ENCODE results near the gene BEX4. TPM values are rescaled to one million over a fixed set of nuclear protein-coding genes. Genes with fewer than 3 reads are reported as not detected.

Gene BEX4
- total and polyA plus RNA-seq, 3 donors from 2014 or later, result 90.7 to 125 (median 104) TPM

Other genes starting within 250 kb of the BEX4 start
- 100 to 1,000 TPM; 233 to 344 TPM for gene BEX1, start 150.9 kb upstream of the BEX4 start, total RNA-seq
- gene BEX1, start 150.9 kb upstream of the BEX4 start, polyA plus RNA-seq (ENCODE audit: insufficient read depth, low read depth, low replicate concordance), result 174 TPM
- gene NXF3, start 122.0 kb upstream of the BEX4 start, total RNA-seq, result 100 to 1,000 TPM; 656 to 668 TPM
- 119 TPM for gene NXF3, start 122.0 kb upstream of the BEX4 start, polyA plus RNA-seq (ENCODE audit: insufficient read depth, low read depth, low replicate concordance)
- 10 to 100 TPM; 76.5 to 91.1 TPM for gene TCEAL8, start 40.0 kb downstream of the BEX4 start, total RNA-seq
- 83.1 TPM for gene TCEAL8, start 40.0 kb downstream of the BEX4 start, polyA plus RNA-seq (ENCODE audit: insufficient read depth, low read depth, low replicate concordance)
- 100 to 1,000 TPM in 1 of 2 donors, 10 to 100 TPM in 1; 89.1 to 103 TPM for gene TCEAL5, start 61.6 kb downstream of the BEX4 start, total RNA-seq
- 77.5 TPM for gene TCEAL5, start 61.6 kb downstream of the BEX4 start, polyA plus RNA-seq (ENCODE audit: insufficient read depth, low read depth, low replicate concordance)
- 100 to 1,000 TPM in 1 of 2 donors, 10 to 100 TPM in 1; 88.9 to 116 TPM for gene BEX2, start 95.9 kb downstream of the BEX4 start, total RNA-seq
- gene BEX2, start 95.9 kb downstream of the BEX4 start, polyA plus RNA-seq (ENCODE audit: insufficient read depth, low read depth, low replicate concordance), result 82.7 TPM
- gene TCEAL7, start 115.1 kb downstream of the BEX4 start, total RNA-seq, result 1 to 10 TPM; 1.3 to 5.5 TPM
- 3.9 TPM for gene TCEAL7, start 115.1 kb downstream of the BEX4 start, polyA plus RNA-seq (ENCODE audit: insufficient read depth, low read depth, low replicate concordance)
- gene TCEAL9, start 141.4 kb downstream of the BEX4 start, total RNA-seq, result 10 to 100 TPM; 99.4 to 99.7 TPM
- 74.9 TPM for gene TCEAL9, start 141.4 kb downstream of the BEX4 start, polyA plus RNA-seq (ENCODE audit: insufficient read depth, low read depth, low replicate concordance)
- 100 to 1,000 TPM; 354 to 415 TPM for gene BEX3, start 161.4 kb downstream of the BEX4 start, total RNA-seq
- gene BEX3, start 161.4 kb downstream of the BEX4 start, polyA plus RNA-seq (ENCODE audit: insufficient read depth, low read depth, low replicate concordance), result 289 TPM

Measured in testis (tissue), 3 donors.